DOHH2 (cell line): Measurements from ENCODE around the gene HSPB7.

Experiments
- CTCF ChIP-seq: fragments of 200-600 bp; sonication (generic); IDR thresholded peaks from one replicate; pipeline ENCODE4 v1.5.1; 2014; ENCODE audit warnings: antibody characterized with exemption, mild to moderate bottlenecking, low read depth, low read length; ENCODE audit not compliant: poor library complexity, severe bottlenecking
- EZH2phosphoT487 ChIP-seq: fragments of 200-600 bp; sonication (generic); IDR thresholded peaks from 2 replicates; pipeline ENCODE4 v1.6.1; 2017; ENCODE audit warnings: borderline replicate concordance, mild to moderate bottlenecking, antibody characterized with exemption, low read length, moderate library complexity, mixed read lengths

- TF ChIP-seq CTCF (no peak), EZH2phosphoT487 (no peak)
These were observed 2.5 kb upstream of the HSPB7 start for GRCh38 chr1:16020325-16020724.
